B cell (primary cell): ENCODE measurements around the gene ZNF516.

Experiments
- EZH2 ChIP-seq: IDR thresholded peaks from 2 replicates; pipeline ENCODE4 v1.6.1; 2012; ENCODE audit warnings: borderline replicate concordance, low read depth, mild to moderate bottlenecking, moderate library complexity, low read length; ENCODE audit not compliant: insufficient read depth, poor library complexity, severe bottlenecking
- TF ChIP-seq, protein P1 (sequence below): fragments of 200-600 bp; IDR thresholded peaks from one replicate; pipeline ENCODE4 v1.8.0; 2022; ENCODE audit warnings: antibody characterized with exemption, mild to moderate bottlenecking

DNA sequence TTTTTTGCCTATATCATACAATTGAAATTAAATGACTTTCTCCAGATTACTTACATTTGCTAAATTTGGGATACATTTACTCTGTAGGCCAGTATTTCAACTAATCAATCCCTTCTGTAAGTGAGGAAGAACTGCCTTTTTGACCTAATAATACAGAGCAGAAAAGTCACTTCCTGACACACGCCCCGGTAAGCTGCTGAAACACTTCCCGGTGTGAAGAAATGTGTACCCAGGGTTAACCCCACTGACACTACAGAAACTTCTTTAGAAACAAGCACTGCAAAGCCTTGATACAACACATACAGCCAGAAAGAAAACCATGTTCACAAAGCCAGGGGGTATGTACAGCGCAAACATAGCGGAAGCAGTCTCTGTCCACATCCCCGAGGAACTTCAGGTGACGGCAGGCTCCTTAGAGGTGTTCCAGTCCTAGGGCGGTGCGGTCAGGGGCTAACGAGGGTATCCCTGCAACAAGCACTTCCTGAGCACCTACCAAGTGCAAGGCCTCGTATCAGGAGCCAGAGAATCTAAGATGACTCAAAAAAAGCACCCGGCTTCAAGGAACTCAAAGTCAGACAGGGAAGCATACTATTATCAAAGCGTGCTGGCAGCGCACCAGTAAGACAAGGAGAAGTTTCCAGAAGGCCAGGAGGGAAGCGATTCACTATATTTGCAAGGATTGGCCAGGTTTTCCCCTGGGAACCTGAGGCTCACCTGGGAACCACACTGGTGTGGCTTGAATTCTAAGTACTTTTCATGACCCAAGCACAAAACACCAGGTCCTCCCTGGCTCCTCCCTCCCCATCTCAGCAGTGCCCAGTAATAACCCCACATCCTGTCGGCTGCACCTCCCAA is 46.6 kb downstream of the ZNF516 start:
- TF ChIP-seq, protein P1, sequence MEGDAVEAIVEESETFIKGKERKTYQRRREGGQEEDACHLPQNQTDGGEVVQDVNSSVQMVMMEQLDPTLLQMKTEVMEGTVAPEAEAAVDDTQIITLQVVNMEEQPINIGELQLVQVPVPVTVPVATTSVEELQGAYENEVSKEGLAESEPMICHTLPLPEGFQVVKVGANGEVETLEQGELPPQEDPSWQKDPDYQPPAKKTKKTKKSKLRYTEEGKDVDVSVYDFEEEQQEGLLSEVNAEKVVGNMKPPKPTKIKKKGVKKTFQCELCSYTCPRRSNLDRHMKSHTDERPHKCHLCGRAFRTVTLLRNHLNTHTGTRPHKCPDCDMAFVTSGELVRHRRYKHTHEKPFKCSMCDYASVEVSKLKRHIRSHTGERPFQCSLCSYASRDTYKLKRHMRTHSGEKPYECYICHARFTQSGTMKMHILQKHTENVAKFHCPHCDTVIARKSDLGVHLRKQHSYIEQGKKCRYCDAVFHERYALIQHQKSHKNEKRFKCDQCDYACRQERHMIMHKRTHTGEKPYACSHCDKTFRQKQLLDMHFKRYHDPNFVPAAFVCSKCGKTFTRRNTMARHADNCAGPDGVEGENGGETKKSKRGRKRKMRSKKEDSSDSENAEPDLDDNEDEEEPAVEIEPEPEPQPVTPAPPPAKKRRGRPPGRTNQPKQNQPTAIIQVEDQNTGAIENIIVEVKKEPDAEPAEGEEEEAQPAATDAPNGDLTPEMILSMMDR: no peak
- no peak for TF ChIP-seq EZH2
